RWPE2 (cell line): ENCODE results near the gene B4GALT2.
A peak's percentile ranks its signal among the peaks of the same experiment; 100 is the strongest.

Experiments used
- ATAC-seq: fragments of 200-7000 bp; cut with Tn5 transposase; 3 replicates; pipeline ENCODE4 v1.9.1; 2021; ENCODE audit warnings: low read depth
- DNase-seq: peaks from one replicate; pipeline ENCODE4 v3.0.0-alpha.2; 2020; ENCODE audit warnings: low spot score
- H3K27ac ChIP-seq: fragments of 450-650 bp; 2 replicates; pipeline ENCODE4 v1.5.1; 2017; ENCODE audit warnings: mild to moderate bottlenecking; ENCODE audit not compliant: poor library complexity, severe bottlenecking
- H3K27me3 ChIP-seq: fragments of 250-450 bp; sonication (Bioruptor Pico); 2 replicates; pipeline ENCODE4 v1.5.1; 2021; ENCODE audit warnings: mild to moderate bottlenecking, moderate library complexity; ENCODE audit not compliant: insufficient read depth, poor library complexity, severe bottlenecking
- H3K36me3 ChIP-seq: fragments of 250-450 bp; sonication (Bioruptor Pico); 2 replicates; pipeline ENCODE4 v1.5.1; 2020; ENCODE audit warnings: low read depth, mild to moderate bottlenecking, moderate library complexity
- H3K4me1 ChIP-seq: fragments of 250-450 bp; sonication (Bioruptor Pico); 2 replicates; pipeline ENCODE4 v1.5.1; 2021; ENCODE audit warnings: mild to moderate bottlenecking, moderate library complexity; ENCODE audit not compliant: insufficient read depth, poor library complexity, severe bottlenecking
- H3K4me3 ChIP-seq: fragments of 250-450 bp; sonication (Bioruptor Pico); 2 replicates; pipeline ENCODE4 v1.5.1; 2021; ENCODE audit warnings: mild to moderate bottlenecking, moderate library complexity; ENCODE audit not compliant: severe bottlenecking
- H3K9me3 ChIP-seq: fragments of 250-450 bp; sonication (Bioruptor Pico); 2 replicates; pipeline ENCODE4 v1.5.1; 2021; ENCODE audit warnings: mild to moderate bottlenecking, moderate library complexity; ENCODE audit not compliant: severe bottlenecking
- CTCF ChIP-seq: fragments of 450-650 bp; IDR thresholded peaks from one replicate; pipeline ENCODE4 v1.5.1; 2017; ENCODE audit warnings: mild to moderate bottlenecking, moderate library complexity; ENCODE audit not compliant: poor library complexity, severe bottlenecking

Gene B4GALT2

GRCh38 chr1:43976045-43976444 is 3.0 kb upstream of the B4GALT2 start:
- Histone ChIP-seq H3K27me3 (no peaks in the 10 kb centered on the region), H3K36me3 (peaks cover 21% of the 10 kb centered on the region), H3K27ac (peak overlapping the region; percentile 63), H3K4me3 (peak overlapping the region; percentile 95), H3K4me1 (peaks cover 5% of the 10 kb centered on the region), H3K9me3 (no peaks in the 10 kb centered on the region)
- ATAC-seq (no peak), DNase-seq (no peak)
- no peak for TF ChIP-seq CTCF

- H3K4me1 ChIP-seq: peaks cover 10% of the 10 kb centered on the region
- H3K27ac ChIP-seq: no peak overlapping the region
- no peak for ATAC-seq
- no peaks in the 10 kb centered on the region for H3K9me3 ChIP-seq
- H3K27me3 ChIP-seq: no peaks in the 10 kb centered on the region
- DNase-seq: no peak
- no peak overlapping the region for H3K4me3 ChIP-seq
- TF ChIP-seq CTCF: no peak
- peaks cover 29% of the 10 kb centered on the region for H3K36me3 ChIP-seq
Measured at GRCh38 chr1:43976890-43977289, 2.1 kb upstream of the B4GALT2 start.

GRCh38 chr1:43977376-43978263 is 1.4 kb upstream of the B4GALT2 start:
- H3K9me3 ChIP-seq: no peaks in the 10 kb centered on the region
- DNase-seq (no peak), ATAC-seq (no peak)
- peaks cover 10% of the 10 kb centered on the region for H3K4me1 ChIP-seq
- H3K4me3 ChIP-seq: no peak overlapping the region
- no peaks in the 10 kb centered on the region for H3K27me3 ChIP-seq
- H3K27ac ChIP-seq: peak overlapping the region; percentile 91
- no peak for TF ChIP-seq CTCF
- H3K36me3 ChIP-seq: peaks cover 32% of the 10 kb centered on the region

- no peak overlapping the region for H3K4me3 ChIP-seq
- no peak for TF ChIP-seq CTCF
- peaks cover 38% of the 10 kb centered on the region for H3K36me3 ChIP-seq
- H3K27ac ChIP-seq: peak overlapping the region; percentile 91
- H3K9me3 ChIP-seq: no peaks in the 10 kb centered on the region
- no peaks in the 10 kb centered on the region for H3K27me3 ChIP-seq
- no peak for DNase-seq
- ATAC-seq: no peak
- H3K4me1 ChIP-seq: peaks cover 10% of the 10 kb centered on the region
Measured at GRCh38 chr1:43978264-43978550, 803 bp upstream of the B4GALT2 start.

GRCh38 chr1:43979261-43979527 is 184 bp downstream of the B4GALT2 start:
- Histone ChIP-seq H3K9me3 (no peaks in the 10 kb centered on the region), H3K27ac (peak overlapping the region; percentile 91), H3K36me3 (peaks cover 44% of the 10 kb centered on the region), H3K4me3 (peak overlapping the region; percentile 66), H3K4me1 (peaks cover 10% of the 10 kb centered on the region), H3K27me3 (no peaks in the 10 kb centered on the region)
- TF ChIP-seq CTCF: no peak
- ATAC-seq (no peak), DNase-seq (no peak)
